HepG2 (cell line): ENCODE results near the gene DNAJB6. TPM values are rescaled to one million over a fixed set of nuclear protein-coding genes. Genes with fewer than 3 reads are reported as not detected.

Experiments
- AGO2 ChIP-seq: fragments of 200-400 bp; formaldehyde crosslinking; optimal IDR thresholded peaks from 2 replicates; pipeline ENCODE3; 2017; ENCODE audit warnings: mild to moderate bottlenecking, low read depth, low read length, moderate library complexity
- CREM ChIP-seq, 2 experiments: sonication (generic) in 1 of 2; formaldehyde crosslinking in 1 of 2; IDR thresholded peaks; 2 replicates each; pipeline versions ENCODE4 v1.4.0 to v1.6.1; 2016 to 2020; ENCODE audit warnings: antibody characterized with exemption in 1 of 2, mild to moderate bottlenecking in 1 of 2, missing genetic modification reagents in 1 of 2
- FOXA3 ChIP-seq: IDR thresholded peaks from 2 replicates; pipeline ENCODE4 v1.6.1; 2016; ENCODE audit warnings: missing genetic modification reagents, missing compliant biosample characterization
- GATAD2A ChIP-seq: IDR thresholded peaks from 2 replicates; pipeline ENCODE4 v1.6.1; 2016
- HNRNPH1 ChIP-seq: fragments of 200-400 bp; formaldehyde crosslinking; optimal IDR thresholded peaks from 2 replicates; pipeline ENCODE3; 2017; ENCODE audit warnings: mild to moderate bottlenecking, low read depth, low read length
- HNRNPL ChIP-seq: fragments of 200-400 bp; formaldehyde crosslinking; IDR thresholded peaks from 2 replicates; pipeline ENCODE4 v1.6.1; 2017; ENCODE audit warnings: mild to moderate bottlenecking, low read depth, low read length
- IKZF1 ChIP-seq: fragments of 450-650 bp; IDR thresholded peaks from 2 replicates; pipeline ENCODE4 v1.7.1; 2016
- KLF11 ChIP-seq: IDR thresholded peaks from 2 replicates; pipeline ENCODE4 v1.6.1; 2016; ENCODE audit warnings: missing compliant biosample characterization
- MAFK ChIP-seq, 2 experiments: IDR thresholded peaks in 1 of 2; conservative IDR thresholded peaks in 1 of 2; 2 replicates each; pipeline ENCODE4 v1.6.1; 2011; ENCODE audit warnings: improper control_type of control experiment in 2 of 2, low read length in 2 of 2
- NRL ChIP-seq: sonication (generic); formaldehyde crosslinking; IDR thresholded peaks from 2 replicates; pipeline ENCODE4 v1.5.0; 2020; ENCODE audit warnings: missing genetic modification reagents, mild to moderate bottlenecking, moderate library complexity, borderline replicate concordance
- PCBP1 ChIP-seq: fragments of 200-400 bp; formaldehyde crosslinking; IDR thresholded peaks from 2 replicates; pipeline ENCODE4 v1.6.1; 2017; ENCODE audit warnings: mild to moderate bottlenecking, low read depth, low read length, borderline replicate concordance
- RFX3 ChIP-seq: IDR thresholded peaks from 2 replicates; pipeline ENCODE4 v1.6.1; 2016; ENCODE audit warnings: missing biosample characterization, missing genetic modification reagents
- TBL1XR1 ChIP-seq: fragments of 150-350 bp; IDR thresholded peaks from 2 replicates; pipeline ENCODE4 v1.6.1; 2014; ENCODE audit warnings: borderline replicate concordance, low read length; ENCODE audit not compliant: partially characterized antibody
- TBX3 ChIP-seq: fragments of 450-650 bp; IDR thresholded peaks from 2 replicates; pipeline ENCODE4 v1.6.1; 2017; ENCODE audit warnings: antibody characterized with exemption, mild to moderate bottlenecking, inconsistent platforms, borderline replicate concordance
- TMF1 ChIP-seq: sonication (generic); formaldehyde crosslinking; IDR thresholded peaks from 2 replicates; pipeline ENCODE4 v1.8.1; 2022; ENCODE audit warnings: low read depth, missing genetic modification reagents
- XRCC5 ChIP-seq: fragments of 200-400 bp; formaldehyde crosslinking; optimal IDR thresholded peaks from 2 replicates; pipeline ENCODE3; 2017; ENCODE audit warnings: mild to moderate bottlenecking, low read length
- ZNF180 ChIP-seq: sonication (generic); formaldehyde crosslinking; IDR thresholded peaks from 2 replicates; pipeline ENCODE4 v1.4.0; 2020; ENCODE audit warnings: low read depth, missing genetic modification reagents, borderline replicate concordance
- ZNF460 ChIP-seq: sonication (generic); formaldehyde crosslinking; IDR thresholded peaks from 2 replicates; pipeline ENCODE4 v1.5.1; 2020; ENCODE audit warnings: missing genetic modification reagents, mild to moderate bottlenecking, borderline replicate concordance
- ZNF569 ChIP-seq: sonication (generic); formaldehyde crosslinking; IDR thresholded peaks from 2 replicates; pipeline ENCODE4 v1.5.0; 2020; ENCODE audit warnings: mild to moderate bottlenecking, missing genetic modification reagents, moderate library complexity, borderline replicate concordance
- ZNF678 ChIP-seq: sonication (generic); formaldehyde crosslinking; IDR thresholded peaks from 2 replicates; pipeline ENCODE4 v1.4.0; 2020; ENCODE audit warnings: mild to moderate bottlenecking, missing genetic modification reagents
- polyA plus RNA-seq, 8 experiments: library from polyadenylated mRNA; depleted of rRNA in 3 of 8; stranded (reverse) in 7 of 8; unstranded in 1 of 8; fragments of >200 nt; fragmentation: Illumina TruSeq in 4 of 8; extraction: Trizol in 4 of 8; gene quantifications; 2 replicates each; pipeline versions ENCODE4 v1.2.1 to v1.2.3, GENCODE V29; 2011 to 2016; ENCODE audit warnings: low read depth in 4 of 8, missing spikeins in 1 of 8, mixed read lengths in 1 of 8; ENCODE audit not compliant: insufficient read depth in 1 of 8
- total RNA-seq, 5 experiments: library from RNA; depleted of rRNA; stranded (reverse); fragments of >200 nt; fragmentation: Illumina TruSeq; extraction: Trizol; gene quantifications; 2 replicates each; pipeline ENCODE4 v1.2.3, GENCODE V29; 2016; ENCODE audit warnings: low read depth in 1 of 5
- TF ChIP-seq, protein P1 (sequence below): IDR thresholded peaks from 2 replicates; pipeline ENCODE4 v1.6.1; 2018; ENCODE audit warnings: missing genetic modification reagents, mild to moderate bottlenecking, missing compliant biosample characterization
- TF ChIP-seq, protein P2 (sequence below): sonication (generic); formaldehyde crosslinking; IDR thresholded peaks from 2 replicates; pipeline ENCODE4 v1.4.0; 2020; ENCODE audit warnings: mild to moderate bottlenecking, missing genetic modification reagents
- TF ChIP-seq, protein P3 (sequence below): IDR thresholded peaks from 2 replicates; pipeline ENCODE4 v1.6.1; 2012; ENCODE audit warnings: low read depth, low read length, improper control_type of control experiment
- TF ChIP-seq, protein P4 (sequence below), 2 experiments: sonication (generic) in 1 of 2; formaldehyde crosslinking in 1 of 2; IDR thresholded peaks; 2 replicates each; pipeline versions ENCODE4 v1.4.0 to v1.6.1; 2018 to 2020; ENCODE audit warnings: missing genetic modification reagents in 2 of 2, borderline replicate concordance in 1 of 2, low read depth in 1 of 2, mild to moderate bottlenecking in 1 of 2, missing biosample characterization in 1 of 2

Gene DNAJB6
- total and polyA plus RNA-seq, 2 of the 13 experiments (the other 11 are each of a cell fraction or from before 2014, with no cell fraction given): 29.9 to 53.9 TPM

DNA sequence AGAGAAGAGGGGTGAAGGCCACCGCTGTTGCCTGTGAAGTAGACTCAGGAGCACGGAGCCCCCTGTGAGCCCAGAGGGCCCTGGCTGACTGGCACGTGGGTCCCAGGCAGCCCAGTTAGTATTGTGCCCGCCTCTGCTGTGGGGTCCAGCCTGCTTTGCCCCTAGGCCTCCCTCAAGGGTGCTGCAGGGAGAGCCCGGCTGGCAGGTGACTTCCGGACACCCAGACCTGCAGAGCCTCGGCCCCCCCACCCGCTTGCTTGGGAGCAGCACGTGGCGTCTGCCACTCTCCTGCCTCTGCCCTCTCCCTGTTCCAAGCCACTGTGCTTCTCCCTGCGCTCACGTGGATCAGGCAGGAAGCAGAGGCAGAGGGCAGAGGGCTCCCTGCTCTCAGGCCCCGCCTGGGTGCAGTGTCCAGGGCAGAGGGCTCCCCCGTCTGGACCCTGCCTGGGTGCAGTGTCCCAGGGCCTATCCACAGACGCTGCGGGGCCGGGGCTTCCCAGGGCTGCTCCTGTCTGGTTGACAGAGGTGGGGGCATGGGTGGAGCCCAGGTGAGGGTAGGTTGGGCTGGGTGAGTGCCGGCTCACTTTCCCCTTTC is 88.4 kb downstream of the DNAJB6 start (continued):
- no peak for TF ChIP-seq ZNF569 (CRISPR knock-in tag)
- TF ChIP-seq PCBP1: no peak
- TF ChIP-seq TBX3: no peak
- no peak for TF ChIP-seq HNRNPH1
- TF ChIP-seq TMF1 (CRISPR knock-in tag): no peak
- no peak for TF ChIP-seq FOXA3 (CRISPR knock-in tag)
- TF ChIP-seq AGO2: no peak
- TF ChIP-seq ZNF460 (CRISPR knock-in tag): no peak
- 0 out of 2 replicates have a peak, but pooled peaks have one; percentile 16 for TF ChIP-seq GATAD2A (CRISPR knock-in tag)
- no peak for TF ChIP-seq ZNF180
- TF ChIP-seq NRL: no peak
- TF ChIP-seq, protein P1, sequence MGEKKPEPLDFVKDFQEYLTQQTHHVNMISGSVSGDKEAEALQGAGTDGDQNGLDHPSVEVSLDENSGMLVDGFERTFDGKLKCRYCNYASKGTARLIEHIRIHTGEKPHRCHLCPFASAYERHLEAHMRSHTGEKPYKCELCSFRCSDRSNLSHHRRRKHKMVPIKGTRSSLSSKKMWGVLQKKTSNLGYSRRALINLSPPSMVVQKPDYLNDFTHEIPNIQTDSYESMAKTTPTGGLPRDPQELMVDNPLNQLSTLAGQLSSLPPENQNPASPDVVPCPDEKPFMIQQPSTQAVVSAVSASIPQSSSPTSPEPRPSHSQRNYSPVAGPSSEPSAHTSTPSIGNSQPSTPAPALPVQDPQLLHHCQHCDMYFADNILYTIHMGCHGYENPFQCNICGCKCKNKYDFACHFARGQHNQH: no peak
- TF ChIP-seq, protein P2, sequence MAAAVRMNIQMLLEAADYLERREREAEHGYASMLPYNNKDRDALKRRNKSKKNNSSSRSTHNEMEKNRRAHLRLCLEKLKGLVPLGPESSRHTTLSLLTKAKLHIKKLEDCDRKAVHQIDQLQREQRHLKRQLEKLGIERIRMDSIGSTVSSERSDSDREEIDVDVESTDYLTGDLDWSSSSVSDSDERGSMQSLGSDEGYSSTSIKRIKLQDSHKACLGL (CRISPR knock-in tag): 0 out of 2 replicates have a peak, but pooled peaks have one; percentile 58
- TF ChIP-seq, protein P3, sequence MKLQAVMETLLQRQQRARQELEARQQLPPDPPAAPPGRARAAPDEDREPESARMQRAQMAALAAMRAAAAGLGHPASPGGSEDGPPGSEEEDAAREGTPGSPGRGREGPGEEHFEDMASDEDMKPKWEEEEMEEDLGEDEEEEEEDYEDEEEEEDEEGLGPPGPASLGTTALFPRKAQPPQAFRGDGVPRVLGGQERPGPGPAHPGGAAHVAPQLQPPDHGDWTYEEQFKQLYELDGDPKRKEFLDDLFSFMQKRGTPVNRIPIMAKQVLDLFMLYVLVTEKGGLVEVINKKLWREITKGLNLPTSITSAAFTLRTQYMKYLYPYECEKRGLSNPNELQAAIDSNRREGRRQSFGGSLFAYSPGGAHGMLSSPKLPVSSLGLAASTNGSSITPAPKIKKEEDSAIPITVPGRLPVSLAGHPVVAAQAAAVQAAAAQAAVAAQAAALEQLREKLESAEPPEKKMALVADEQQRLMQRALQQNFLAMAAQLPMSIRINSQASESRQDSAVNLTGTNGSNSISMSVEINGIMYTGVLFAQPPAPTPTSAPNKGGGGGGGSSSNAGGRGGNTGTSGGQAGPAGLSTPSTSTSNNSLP: no peak
- TF ChIP-seq ZNF678: no peak
- peak; percentile 22 for TF ChIP-seq XRCC5
- no peak for TF ChIP-seq CREM (IDR thresholded peaks at IDR 0.05)
- TF ChIP-seq CREM (CRISPR knock-in tag; IDR thresholded peaks at IDR 0.05): no peak
- no peak for TF ChIP-seq TBL1XR1
- TF ChIP-seq IKZF1: no peak
- peak; percentile 64; the same call in 1 of the 2 replicates for TF ChIP-seq HNRNPL
- TF ChIP-seq KLF11 (CRISPR knock-in tag): no peak
- TF ChIP-seq MAFK (conservative IDR thresholded peaks at IDR 0.05 in 1 of 2, IDR thresholded peaks at IDR 0.05 in 1 of 2; ENCODE audit: low read length in 2 of 2): no peak
- no peak for TF ChIP-seq RFX3
- TF ChIP-seq, protein P4, sequence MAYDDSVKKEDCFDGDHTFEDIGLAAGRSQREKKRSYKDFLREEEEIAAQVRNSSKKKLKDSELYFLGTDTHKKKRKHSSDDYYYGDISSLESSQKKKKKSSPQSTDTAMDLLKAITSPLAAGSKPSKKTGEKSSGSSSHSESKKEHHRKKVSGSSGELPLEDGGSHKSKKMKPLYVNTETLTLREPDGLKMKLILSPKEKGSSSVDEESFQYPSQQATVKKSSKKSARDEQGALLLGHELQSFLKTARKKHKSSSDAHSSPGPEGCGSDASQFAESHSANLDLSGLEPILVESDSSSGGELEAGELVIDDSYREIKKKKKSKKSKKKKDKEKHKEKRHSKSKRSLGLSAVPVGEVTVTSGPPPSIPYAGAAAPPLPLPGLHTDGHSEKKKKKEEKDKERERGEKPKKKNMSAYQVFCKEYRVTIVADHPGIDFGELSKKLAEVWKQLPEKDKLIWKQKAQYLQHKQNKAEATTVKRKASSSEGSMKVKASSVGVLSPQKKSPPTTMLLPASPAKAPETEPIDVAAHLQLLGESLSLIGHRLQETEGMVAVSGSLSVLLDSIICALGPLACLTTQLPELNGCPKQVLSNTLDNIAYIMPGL (CRISPR knock-in tag; IDR thresholded peaks at IDR 0.05; ENCODE audit: borderline replicate concordance in 1 of 2, low read depth in 1 of 2): peak in 1 of 2 experiments; percentile 26; a peak in 1 of 4 replicates
